ENCODE data around the gene TNFRSF6B.

Gene TNFRSF6B

DNA sequence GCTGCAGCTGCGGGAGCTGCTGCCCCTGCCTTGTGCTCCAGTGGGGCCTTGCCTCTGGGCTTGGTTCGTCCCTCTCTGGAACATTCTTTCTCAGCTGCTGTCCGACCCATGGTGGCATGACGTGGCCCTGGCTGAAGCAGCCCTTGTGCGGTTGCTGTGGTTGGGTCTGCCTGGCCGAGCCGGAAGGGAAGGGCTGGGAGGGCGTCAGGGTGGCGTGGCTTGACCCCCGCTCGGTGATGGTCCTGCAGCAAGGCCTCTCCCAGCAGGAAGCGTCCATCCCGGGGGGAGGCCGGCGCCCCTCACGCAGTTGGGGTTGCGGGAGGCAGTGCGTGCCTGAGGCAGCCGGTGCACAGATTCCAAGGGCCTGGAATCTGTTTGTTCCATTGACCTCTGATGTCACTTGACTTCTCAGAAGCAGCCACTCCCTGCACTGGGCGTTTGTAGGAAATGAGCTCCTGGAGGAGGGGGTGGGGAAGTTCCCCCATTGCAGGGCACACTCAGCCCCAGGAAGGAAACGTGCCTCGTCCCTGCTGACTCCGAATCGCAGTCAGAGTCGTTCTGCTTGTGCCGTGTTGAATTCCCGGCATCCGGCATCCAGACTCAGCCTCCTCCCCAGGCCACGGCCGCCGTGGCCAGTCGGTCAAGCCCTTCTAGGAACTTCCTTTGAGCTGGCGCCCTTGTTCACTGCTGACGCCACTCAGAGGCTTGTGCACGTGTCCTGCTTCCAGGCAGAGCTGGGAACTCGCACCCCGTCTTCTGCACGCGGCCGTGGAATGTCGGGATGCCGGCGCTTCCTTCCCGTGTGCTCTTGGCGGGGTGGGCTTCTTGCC lies 9.7 kb upstream of the TNFRSF6B start:
- DNase-seq: no peak

DNA sequence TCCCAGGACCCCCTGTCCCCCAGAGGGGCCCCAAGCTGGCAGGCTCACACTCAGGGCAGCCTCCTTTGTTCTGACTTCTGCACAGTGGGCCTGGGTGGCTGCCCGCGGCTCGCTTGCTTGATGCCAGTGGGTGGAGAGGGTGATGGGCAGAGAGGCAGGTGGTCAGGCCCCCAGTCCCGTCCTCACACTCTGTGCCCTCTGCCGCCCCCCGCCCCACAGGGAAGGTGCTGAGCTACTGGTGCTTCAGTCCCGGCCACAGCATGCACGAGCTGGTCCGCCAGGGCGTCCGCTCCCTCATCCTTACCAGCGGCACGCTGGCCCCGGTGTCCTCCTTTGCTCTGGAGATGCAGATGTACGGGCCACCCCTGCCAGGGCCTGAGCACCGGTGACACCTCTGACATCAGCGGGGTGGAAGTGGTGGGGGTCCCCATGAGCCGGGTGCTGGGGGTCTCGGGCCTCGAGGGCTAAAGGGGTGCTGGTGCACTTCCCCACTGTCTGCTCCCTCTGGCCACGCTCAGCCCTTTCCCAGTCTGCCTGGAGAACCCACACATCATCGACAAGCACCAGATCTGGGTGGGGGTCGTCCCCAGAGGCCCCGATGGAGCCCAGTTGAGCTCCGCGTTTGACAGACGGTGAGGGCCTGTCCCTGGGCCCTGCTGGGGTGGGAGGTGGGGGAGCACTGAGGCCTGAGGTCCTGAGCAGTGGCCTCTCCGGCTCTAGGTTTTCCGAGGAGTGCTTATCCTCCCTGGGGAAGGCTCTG lies 8.9 kb upstream of the TNFRSF6B start:
- DNase-seq: no peak

DNA sequence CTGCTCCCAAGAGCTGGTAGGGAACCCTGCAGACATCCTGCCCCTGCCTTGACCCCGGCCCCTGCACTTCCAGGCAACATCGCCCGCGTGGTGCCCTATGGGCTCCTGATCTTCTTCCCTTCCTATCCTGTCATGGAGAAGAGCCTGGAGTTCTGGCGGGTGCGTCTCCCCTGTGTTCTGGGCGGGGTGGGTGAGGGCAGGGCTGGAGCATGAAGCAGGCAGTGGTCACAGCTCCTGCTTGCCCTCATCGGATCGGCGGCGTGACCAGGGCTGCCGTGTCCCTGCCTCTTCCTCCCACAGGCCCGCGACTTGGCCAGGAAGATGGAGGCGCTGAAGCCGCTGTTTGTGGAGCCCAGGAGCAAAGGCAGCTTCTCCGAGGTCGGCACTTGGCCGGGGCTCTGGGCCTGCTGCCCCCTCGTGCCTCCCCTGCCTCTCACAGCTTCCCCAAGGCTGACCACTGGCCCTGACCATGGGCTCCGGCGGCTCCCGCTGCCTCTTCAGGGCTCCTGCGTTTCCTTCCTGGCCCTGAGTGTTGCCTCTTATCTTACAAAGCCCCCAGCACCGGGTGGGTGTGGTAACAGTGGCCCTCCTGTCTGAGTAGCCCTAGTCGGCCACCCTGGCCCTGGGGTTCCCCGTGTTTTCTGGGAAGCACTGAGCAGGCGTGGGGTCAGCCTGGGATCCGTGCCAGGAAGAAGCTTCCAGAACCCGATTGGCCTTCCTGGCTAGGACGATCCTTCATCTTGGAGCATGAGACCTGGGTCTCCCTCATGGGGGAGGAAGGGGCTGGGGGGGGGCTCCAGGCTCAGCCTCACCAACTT lies 8.0 kb upstream of the TNFRSF6B start:
- DNase-seq: no peak

DNA sequence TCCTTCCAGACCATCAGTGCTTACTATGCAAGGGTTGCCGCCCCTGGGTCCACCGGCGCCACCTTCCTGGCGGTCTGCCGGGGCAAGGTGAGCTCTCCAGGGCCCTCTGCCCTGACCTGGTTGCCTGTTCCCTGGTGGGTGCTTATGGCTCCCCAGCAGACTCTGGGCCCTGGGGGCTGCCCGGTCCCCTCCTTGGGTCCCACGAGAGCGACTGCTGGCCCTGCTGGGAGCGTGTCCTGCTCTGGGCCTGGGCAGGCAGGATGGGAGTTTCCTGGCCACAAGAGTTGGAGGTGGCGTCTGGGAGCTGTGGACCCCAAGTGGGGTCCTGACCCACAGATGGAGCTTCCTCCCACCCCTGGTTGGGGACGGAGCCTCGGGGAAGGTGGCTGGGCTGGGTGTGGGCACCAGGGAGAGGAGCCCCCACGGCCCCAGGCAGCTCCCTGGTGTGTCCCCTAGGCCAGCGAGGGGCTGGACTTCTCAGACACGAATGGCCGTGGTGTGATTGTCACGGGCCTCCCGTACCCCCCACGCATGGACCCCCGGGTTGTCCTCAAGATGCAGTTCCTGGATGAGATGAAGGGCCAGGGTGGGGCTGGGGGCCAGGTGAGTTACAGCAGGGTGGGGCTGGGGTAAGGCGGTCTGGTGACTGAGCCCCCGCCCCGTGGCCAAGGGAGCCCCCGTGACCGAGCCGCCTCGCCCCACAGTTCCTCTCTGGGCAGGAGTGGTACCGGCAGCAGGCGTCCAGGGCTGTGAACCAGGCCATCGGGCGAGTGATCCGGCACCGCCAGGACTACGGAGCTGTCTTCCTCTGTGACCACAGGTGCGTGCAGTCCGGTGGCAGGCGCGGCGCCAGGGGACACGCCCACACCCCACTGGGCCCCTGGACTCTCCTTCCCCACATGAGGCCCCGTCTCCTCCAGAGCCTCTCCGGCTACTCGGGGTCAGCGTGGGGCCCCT lies 7.1 kb upstream of the TNFRSF6B start:
- no peak for DNase-seq

DNA sequence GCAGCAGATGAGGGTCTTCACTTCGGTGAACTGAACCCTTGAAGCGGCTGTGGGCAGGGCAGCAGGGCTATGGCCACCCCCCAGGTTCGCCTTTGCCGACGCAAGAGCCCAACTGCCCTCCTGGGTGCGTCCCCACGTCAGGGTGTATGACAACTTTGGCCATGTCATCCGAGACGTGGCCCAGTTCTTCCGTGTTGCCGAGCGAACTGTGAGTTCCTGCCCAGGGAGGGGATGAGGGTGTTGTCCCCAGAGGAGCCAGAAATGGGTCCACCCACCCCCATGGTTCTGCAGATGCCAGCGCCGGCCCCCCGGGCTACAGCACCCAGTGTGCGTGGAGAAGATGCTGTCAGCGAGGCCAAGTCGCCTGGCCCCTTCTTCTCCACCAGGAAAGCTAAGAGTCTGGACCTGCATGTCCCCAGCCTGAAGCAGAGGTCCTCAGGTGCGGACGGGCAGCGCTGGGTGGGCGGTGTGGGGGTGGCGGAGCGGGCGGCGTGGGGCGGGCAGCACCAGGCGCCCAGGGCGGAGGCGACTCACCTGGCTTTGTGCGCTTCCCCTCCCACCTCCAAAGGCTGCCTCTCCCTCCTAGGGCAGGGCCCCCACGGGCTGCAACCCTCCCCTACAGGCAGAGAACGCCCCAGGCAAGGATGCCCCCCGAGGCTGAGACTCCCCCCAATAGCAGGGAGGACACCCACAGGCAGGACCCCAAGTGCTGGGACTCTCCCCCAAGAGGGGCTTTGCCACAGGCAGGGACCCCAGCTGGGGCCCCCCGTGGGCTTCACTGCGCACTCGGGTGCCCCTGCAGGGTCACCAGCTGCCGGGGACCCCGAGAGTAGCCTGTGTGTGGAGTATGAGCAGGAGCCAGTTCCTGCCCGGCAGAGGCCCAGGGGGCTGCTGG lies 6.2 kb upstream of the TNFRSF6B start:
- no peak for DNase-seq

DNA sequence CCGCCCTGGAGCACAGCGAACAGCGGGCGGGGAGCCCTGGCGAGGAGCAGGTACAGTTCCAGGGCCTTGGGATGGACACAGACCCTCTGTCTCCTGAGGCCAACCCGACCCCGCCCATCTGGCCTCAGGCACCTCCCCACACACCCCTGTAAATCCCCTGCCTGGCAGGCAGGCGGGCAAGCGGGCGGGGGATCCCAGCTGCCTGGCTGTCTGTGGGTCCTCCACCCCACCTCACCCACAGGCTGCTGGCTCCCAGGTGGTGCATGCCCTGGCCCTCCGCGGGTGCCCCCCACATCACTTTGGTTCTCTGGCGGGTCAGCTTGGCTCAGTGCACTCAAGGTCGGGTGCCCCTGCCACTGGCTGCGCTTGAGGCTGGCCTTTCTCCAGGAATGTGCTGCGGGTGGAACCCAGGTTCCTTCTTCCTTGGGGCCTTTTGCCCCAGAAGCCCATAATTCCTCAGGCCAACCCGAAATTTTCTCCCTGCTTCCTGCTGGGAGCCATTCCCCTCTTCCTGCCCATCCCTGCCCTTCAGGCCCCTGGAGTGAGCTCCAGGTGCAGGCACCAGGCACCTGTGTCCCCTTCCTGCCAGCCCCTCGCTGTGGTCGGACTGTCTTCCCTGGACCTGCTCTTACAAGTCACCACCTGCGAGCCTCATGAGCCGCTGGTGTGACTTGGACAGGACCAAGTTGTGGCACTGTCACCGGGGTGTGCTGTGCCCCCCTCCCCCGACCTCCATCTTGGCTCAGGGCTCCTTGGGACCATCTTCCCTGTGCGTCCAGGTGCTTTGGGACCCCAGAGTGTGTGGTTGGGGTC lies 5.3 kb upstream of the TNFRSF6B start:
- DNase-seq: no peak

DNA sequence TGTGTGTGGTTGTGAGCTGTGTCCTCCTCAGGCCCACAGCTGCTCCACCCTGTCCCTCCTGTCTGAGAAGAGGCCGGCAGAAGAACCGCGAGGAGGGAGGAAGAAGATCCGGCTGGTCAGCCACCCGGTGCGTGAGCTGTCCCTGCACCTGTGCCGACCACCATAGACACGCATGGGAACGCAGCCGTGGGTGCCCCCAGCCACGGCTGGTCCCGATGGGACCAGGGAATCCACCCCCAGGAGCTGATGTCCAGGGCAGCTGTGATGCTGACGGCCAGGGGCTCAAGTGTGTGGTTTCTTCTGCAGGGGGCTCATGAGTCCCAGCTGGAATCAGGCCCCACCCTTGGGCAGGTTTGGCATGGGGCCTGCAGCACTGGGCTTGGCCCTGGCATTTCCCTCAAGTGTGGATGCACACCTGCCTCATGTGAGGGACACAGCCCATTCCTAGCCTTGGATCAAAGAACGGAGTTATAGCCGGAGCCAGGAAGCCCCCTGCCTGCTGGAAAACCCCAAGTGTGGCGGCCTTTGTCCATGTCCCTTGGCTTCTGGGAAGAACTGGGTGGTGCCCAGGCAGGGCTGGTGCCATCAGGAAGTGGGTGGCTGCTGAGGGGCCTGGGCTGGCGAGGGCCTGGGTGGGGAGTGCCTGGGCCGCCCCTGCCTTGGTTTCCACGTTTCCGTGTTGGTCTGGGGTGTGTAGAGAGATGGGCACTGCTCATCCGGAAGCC lies 4.6 kb upstream of the TNFRSF6B start:
- DNase-seq: no peak

DNA sequence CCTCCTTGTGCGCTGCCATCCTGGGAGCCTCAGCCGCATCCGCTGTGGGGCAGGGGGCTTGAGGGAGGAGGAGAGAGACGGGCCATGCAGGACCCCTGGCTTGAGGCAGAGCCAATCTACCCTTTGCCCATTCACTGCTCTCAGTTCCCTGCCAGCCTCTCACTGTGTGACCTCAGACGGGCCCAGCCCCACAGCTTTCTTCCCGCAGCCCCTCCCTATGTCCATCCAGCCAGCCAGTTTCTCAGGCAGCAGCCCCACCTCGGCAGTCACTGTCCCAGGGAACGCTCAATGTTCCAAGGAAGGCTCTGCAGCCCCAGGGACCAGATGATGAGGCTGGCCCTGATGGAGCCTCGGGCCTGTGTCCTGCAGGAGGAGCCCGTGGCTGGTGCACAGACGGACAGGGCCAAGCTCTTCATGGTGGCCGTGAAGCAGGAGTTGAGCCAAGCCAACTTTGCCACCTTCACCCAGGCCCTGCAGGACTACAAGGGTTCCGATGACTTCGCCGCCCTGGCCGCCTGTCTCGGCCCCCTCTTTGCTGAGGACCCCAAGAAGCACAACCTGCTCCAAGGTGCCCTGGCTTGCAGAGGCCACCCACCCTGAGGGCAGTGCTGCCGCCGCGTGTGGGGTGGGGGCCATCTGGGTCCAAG lies 3.9 kb upstream of the TNFRSF6B start:
- no peak for DNase-seq

DNA sequence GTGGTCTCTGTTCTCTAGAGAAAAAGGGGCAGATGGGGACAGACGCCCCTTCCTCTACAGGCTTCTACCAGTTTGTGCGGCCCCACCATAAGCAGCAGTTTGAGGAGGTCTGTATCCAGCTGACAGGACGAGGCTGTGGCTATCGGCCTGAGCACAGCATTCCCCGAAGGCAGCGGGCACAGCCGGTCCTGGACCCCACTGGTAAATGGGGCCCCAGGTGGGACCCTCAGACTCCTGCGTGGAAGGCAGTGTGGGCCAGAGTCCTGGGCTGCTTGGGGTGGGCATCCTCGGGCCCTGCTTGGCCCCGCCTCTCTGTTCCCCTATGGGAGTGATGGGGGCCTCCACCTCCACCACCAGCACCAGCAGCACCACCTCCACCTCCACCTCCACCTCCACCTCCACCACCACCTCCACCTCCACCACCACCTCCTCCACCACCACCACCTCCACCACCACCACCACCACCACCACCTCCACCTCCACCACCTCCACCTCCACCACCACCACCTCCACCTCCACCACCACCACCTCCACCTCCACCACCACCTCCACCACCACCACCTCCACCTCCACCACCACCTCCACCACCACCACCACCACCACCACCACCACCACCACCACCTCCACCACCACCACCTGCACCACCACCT lies 3.2 kb upstream of the TNFRSF6B start:
- DNase-seq: no peak

DNA sequence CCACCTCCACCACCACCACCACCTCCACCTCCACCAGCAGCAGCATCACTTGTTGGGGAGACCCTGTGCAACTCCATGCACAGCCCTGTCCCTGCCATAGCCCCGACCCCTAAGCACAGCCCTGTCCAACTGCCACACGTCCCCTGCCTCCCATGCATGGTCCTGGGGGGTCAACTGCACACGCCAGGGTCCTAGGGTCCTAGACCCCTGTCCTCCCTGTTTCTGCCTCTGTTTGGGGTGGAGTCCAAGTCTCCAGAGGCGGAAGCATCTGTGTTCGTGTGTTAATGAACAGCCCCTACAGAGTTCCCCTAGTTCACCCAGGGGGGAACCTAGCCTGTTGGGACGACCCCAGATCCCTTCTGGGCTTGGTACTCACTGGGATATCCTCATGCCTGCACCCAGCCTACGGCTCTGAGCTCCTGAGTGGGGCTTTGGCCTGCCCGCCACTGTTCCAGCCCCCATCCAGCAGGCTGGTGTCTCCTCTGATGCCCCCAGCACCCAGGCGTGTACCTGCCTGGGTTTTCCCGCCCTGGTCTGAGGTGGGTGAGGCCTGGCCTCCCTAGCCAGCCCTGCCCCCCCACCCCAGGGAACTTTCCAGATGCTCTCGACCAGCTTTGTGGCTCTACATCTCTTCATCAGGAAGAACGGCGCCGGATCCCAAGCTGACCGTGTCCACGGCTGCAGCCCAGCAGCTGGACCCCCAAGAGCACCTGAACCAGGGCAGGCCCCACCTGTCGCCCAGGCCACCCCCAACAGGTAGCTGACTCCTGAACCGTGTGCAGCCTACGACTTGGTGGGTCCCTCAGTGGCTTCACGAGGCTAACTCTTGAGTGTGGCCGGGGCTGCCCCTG lies 2.5 kb upstream of the TNFRSF6B start:
- no peak for DNase-seq

DNA sequence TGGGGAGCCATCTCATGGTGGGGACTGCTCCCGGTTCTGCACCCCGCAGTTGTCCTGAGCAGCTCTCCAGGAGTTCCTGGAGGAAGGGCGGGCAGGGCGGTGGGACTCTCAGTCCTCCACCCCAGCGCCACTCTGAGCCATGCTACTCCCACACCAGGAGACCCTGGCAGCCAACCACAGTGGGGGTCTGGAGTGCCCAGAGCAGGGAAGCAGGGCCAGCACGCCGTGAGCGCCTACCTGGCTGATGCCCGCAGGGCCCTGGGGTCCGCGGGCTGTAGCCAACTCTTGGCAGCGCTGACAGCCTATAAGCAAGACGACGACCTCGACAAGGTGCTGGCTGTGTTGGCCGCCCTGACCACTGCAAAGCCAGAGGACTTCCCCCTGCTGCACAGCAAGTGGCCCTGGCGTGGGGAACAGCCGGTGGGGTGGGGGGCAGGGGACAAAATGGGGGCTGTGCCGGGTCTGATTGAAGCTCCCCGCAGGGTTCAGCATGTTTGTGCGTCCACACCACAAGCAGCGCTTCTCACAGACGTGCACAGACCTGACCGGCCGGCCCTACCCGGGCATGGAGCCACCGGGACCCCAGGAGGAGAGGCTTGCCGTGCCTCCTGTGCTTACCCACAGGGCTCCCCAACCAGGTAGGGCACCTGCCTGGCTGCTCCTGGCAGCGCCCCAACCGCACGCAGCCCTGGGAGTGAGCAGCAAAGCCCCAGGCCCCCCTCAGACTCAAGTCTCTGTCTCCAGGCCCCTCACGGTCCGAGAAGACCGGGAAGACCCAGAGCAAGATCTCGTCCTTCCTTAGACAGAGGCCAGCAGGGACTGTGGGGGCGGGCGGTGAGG lies 1.6 kb upstream of the TNFRSF6B start:
- no peak for DNase-seq

DNA sequence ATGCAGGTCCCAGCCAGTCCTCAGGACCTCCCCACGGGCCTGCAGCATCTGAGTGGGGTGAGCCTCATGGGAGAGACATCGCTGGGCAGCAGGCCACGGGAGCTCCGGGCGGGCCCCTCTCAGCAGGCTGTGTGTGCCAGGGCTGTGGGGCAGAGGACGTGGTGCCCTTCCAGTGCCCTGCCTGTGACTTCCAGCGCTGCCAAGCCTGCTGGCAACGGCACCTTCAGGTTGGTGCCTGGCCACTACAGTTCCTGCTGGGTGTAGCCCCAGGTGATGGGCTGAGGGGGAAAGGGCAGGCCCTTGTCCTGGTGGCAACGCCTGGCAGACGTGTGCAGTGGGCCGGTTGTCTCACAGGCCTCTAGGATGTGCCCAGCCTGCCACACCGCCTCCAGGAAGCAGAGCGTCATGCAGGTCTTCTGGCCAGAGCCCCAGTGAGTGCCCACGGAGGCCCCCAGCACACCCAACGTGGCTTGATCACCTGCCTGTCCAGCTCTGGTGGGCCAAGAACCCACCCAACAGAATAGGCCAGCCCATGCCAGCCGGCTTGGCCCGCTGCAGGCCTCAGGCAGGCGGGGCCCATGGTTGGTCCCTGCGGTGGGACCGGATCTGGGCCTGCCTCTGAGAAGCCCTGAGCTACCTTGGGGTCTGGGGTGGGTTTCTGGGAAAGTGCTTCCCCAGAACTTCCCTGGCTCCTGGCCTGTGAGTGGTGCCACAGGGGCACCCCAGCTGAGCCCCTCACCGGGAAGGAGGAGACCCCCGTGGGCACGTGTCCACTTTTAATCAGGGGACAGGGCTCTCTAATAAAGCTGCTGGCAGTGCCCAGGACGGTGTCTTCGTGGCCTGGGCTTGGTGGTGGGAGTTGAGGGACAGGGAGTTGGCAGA lies 787 bp upstream of the TNFRSF6B start:
- DNase-seq: no peak

DNA sequence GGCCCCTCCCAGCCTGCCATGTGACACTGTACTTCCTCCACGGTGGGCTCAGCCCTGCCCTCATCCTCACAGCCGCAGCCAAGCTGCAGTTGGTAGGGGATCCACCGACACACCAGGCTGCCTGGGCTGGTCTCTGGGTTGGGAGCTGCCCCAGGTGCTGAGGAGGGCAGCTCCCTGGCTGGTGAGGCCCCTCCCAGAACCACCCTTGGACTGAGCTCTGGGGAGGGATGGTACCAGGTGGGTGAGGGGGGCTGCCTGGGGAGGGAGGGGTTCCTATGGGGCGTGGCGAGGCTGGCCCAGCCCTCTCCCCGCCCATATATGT lies 185 bp upstream of the TNFRSF6B start:
- no peak for DNase-seq

DNA sequence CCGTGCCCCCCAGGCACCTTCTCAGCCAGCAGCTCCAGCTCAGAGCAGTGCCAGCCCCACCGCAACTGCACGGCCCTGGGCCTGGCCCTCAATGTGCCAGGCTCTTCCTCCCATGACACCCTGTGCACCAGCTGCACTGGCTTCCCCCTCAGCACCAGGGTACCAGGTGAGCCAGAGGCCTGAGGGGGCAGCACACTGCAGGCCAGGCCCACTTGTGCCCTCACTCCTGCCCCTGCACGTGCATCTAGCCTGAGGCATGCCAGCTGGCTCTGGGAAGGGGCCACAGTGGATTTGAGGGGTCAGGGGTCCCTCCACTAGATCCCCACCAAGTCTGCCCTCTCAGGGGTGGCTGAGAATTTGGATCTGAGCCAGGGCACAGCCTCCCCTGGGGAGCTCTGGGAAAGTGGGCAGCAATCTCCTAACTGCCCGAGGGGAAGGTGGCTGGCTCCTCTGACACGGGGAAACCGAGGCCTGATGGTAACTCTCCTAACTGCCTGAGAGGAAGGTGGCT lies 960 bp downstream of the TNFRSF6B start:
- no peak for DNase-seq

DNA sequence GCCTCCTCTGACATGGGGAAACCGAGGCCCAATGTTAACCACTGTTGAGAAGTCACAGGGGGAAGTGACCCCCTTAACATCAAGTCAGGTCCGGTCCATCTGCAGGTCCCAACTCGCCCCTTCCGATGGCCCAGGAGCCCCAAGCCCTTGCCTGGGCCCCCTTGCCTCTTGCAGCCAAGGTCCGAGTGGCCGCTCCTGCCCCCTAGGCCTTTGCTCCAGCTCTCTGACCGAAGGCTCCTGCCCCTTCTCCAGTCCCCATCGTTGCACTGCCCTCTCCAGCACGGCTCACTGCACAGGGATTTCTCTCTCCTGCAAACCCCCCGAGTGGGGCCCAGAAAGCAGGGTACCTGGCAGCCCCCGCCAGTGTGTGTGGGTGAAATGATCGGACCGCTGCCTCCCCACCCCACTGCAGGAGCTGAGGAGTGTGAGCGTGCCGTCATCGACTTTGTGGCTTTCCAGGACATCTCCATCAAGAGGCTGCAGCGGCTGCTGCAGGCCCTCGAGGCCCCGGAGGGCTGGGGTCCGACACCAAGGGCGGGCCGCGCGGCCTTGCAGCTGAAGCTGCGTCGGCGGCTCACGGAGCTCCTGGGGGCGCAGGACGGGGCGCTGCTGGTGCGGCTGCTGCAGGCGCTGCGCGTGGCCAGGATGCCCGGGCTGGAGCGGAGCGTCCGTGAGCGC lies 1.6 kb downstream of the TNFRSF6B start:
- DNase-seq: no peak
